ENCODE measurements around the gene VPS13C. TPM values are rescaled to one million over a fixed set of nuclear protein-coding genes. Genes with fewer than 3 reads are reported as not detected.

The VPS13C gene
- total RNA-seq, 1 donor from 2014 or later: 38.7 TPM

DNA sequence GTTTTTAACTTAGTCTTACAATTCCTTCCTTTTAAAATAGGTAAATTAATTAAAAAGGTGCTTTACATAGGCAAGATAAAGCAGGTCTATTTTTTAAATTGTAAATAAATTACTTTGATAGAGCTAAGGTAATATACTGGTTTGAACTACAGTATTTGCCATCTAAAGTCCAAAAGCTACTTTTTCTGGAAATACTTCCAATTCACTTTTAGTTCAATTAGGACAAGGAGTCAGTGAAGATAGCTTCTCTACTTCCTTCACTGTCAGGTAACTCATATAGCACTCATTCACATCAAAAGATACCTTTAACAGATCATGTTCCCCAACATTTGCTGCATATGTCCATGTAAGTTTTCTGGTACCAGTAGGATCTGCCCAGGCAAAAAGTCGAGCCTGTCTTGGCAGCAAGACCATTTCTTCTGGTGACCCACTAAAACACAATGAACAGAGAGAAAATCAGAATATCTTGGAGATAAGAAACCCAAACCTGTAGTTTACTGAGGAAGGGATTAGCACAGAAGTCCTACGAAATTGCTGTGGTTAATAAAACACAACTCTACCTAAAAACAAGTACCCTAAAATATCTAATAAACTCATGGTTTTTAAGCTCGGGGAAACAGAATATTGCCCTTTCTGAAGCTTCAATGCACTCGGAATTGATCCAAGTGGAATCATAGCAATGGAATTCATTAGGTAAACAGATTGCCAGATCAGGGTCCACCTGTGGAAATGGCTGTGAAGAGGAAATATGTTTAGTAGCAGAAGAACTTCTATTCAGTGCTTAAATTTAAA, 153.1 kb downstream of the VPS13C start:
- H3K27me3 Mint-ChIP-seq: no peaks in the 10 kb centered on the region
- H3K4me3 Mint-ChIP-seq: no peak overlapping the region
- no peaks in the 10 kb centered on the region for H3K9me3 Mint-ChIP-seq
- no peak for DNase-seq (ENCODE audit: extremely low spot score, unreplicated experiment)
- no peaks in the 10 kb centered on the region for H3K4me1 Mint-ChIP-seq (ENCODE audit: unreplicated experiment)
- H3K27ac Mint-ChIP-seq: no peak overlapping the region
- TF ChIP-seq, protein P1, sequence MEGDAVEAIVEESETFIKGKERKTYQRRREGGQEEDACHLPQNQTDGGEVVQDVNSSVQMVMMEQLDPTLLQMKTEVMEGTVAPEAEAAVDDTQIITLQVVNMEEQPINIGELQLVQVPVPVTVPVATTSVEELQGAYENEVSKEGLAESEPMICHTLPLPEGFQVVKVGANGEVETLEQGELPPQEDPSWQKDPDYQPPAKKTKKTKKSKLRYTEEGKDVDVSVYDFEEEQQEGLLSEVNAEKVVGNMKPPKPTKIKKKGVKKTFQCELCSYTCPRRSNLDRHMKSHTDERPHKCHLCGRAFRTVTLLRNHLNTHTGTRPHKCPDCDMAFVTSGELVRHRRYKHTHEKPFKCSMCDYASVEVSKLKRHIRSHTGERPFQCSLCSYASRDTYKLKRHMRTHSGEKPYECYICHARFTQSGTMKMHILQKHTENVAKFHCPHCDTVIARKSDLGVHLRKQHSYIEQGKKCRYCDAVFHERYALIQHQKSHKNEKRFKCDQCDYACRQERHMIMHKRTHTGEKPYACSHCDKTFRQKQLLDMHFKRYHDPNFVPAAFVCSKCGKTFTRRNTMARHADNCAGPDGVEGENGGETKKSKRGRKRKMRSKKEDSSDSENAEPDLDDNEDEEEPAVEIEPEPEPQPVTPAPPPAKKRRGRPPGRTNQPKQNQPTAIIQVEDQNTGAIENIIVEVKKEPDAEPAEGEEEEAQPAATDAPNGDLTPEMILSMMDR (conservative IDR thresholded peaks at IDR 0.05): no peak
- H3K36me3 Mint-ChIP-seq: peaks cover 35% of the 10 kb centered on the region

DNA sequence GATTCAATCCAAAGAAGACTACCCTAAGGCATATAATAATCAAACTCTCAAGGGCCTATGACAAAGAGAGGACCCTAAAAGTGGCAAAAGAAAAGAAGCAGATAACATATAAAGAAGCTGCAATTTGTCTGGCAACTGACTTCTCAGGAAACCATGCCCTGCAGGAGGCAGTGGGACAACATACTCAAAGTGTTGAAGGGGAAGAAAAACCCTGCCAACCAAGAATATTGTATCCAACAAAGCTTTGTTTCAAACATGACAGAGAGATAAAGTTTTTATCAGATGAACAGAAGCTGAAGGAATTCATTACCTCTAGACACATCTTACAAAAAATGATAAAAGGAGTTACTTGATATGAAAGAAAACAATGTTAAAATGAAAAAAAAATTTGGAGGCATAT, 167.1 kb downstream of the VPS13C start:
- TF ChIP-seq, protein P1 (conservative IDR thresholded peaks at IDR 0.05): no peak
- Mint-ChIP-seq H3K9me3 (peaks cover 4% of the 10 kb centered on the region), H3K27ac (no peak overlapping the region), H3K36me3 (peaks cover 50% of the 10 kb centered on the region), H3K4me3 (no peak overlapping the region), H3K27me3 (no peaks in the 10 kb centered on the region), H3K4me1 (ENCODE audit: unreplicated experiment) (no peaks in the 10 kb centered on the region)
- DNase-seq (ENCODE audit: extremely low spot score, unreplicated experiment): no peak

DNA sequence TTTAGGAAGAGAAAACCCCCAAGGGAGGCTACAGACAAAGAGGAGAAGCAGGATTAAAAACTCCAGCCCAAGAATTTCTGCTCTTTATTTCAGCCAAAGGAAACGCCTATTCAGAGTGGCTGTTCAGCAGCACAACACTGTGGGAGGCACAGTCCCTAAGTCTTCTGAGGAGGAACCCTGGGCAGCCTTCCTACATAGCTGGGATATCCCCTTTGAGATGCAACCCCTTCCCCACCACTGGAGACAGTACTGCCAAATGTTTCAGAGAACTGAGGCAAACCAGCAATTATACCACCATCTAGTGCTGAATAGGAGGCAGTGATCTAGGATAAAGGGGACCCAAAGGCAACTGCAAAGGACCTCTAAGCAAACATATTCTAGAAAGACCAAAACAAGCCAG, 168.1 kb downstream of the VPS13C start:
- TF ChIP-seq, protein P1 (conservative IDR thresholded peaks at IDR 0.05): no peak
- Mint-ChIP-seq H3K9me3 (peaks cover 4% of the 10 kb centered on the region), H3K4me1 (ENCODE audit: unreplicated experiment) (no peaks in the 10 kb centered on the region), H3K27me3 (no peaks in the 10 kb centered on the region), H3K4me3 (no peak overlapping the region), H3K27ac (no peak overlapping the region), H3K36me3 (peaks cover 45% of the 10 kb centered on the region)
- no peak for DNase-seq (ENCODE audit: extremely low spot score, unreplicated experiment)

DNA sequence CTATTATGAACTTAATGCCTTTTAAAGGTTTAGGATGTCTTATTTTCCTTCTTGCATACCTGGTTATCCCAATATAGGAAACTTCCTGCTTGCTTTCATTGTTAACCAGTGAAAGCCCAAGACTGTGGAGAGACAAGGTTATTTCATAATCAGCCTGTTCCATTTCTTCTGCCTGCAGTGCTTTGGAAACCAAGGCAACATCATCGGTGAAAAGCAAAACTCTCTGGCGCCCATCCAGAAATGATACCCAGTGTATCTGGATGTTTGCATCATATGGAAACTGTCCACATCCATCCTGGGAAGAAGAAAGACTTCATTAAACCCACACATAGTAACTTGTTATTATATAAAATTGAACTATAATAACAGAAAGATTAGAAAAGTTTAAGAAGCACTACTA, 170.1 kb downstream of the VPS13C start:
- no peak overlapping the region for H3K4me3 Mint-ChIP-seq
- TF ChIP-seq, protein P1 (conservative IDR thresholded peaks at IDR 0.05): no peak
- no peak for DNase-seq (ENCODE audit: extremely low spot score, unreplicated experiment)
- H3K9me3 Mint-ChIP-seq: no peaks in the 10 kb centered on the region
- no peak overlapping the region for H3K27ac Mint-ChIP-seq
- peaks cover 34% of the 10 kb centered on the region for H3K36me3 Mint-ChIP-seq
- H3K27me3 Mint-ChIP-seq: no peaks in the 10 kb centered on the region
- no peaks in the 10 kb centered on the region for H3K4me1 Mint-ChIP-seq (ENCODE audit: unreplicated experiment)

DNA sequence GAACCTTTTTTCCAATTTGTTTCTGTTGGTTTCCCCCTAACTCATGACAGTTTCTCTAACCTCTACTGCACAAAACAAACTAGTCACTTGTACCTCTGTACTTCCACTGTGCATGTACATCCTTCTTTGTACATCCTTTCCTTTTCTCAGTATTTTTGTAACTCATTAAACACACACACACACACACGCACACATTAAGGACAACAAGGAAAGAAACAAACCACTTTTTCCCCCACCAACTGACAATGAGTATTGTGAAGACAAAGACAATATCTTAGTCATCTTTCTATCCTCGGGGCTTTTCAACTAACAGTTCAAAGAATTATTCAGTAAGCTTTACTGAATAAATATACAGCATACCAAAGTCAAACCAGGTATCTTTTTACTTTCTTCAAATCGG, 170.5 kb downstream of the VPS13C start:
- no peak for DNase-seq (ENCODE audit: extremely low spot score, unreplicated experiment)
- H3K36me3 Mint-ChIP-seq: peaks cover 30% of the 10 kb centered on the region
- H3K27ac Mint-ChIP-seq: peak overlapping the region; percentile 7
- no peak overlapping the region for H3K4me3 Mint-ChIP-seq
- no peaks in the 10 kb centered on the region for H3K4me1 Mint-ChIP-seq (ENCODE audit: unreplicated experiment)
- TF ChIP-seq, protein P1 (conservative IDR thresholded peaks at IDR 0.05): no peak
- H3K9me3 Mint-ChIP-seq: no peaks in the 10 kb centered on the region
- no peaks in the 10 kb centered on the region for H3K27me3 Mint-ChIP-seq
